ENCODE measurements around the gene C1orf198.

C1orf198 gene

GRCh38 chr1:230828421-230828820, 39.9 kb downstream of the C1orf198 start:
- DNase-seq: no peak

DNA sequence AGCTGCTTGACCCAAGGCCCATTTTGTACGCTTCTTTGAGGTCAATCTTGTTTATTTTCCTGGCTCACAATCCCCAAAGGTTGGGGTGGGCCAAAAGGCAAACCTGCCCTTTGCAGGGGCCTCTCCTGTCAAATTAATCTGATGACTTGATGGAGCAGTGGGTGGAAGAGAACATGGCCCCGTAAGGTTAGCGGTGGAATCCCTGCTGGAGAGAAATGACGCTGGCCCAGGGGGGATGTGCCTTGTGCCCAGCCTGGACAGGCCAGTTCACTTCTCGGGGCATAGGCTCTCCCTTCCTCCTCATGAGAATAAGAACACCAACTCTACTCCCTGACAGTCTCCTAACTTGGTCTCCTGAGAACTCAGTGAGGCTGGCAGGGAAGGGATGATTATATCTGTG, 40.5 kb downstream of the C1orf198 start:
- no peak for DNase-seq

DNA sequence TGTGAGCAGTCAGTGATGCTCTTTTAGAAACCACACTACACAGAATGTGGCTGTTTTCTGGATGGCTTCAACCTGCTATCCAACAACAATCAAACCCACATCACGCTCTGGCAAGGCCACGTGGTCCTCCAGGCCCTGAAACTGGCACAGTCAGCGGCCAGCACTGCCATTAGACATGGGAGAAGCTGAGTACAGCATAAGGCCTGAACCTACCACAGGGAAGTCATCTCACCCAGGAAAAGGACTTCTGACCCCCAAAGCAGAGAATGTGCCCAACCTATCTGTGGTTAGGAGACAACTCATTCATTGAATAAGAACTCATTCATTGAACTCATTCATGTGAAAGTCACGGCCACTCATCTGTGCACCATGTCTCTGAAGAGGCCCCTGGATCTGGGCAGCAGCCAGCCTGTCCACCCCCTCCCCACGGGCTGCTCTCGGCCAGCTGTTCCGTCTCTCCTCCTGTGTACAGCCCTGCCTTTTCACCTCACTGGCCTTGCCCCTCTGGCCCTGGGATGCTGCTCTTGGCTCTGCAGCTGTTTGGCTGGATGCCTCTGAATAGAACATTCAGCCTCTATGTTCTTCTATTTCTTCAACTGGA, 41.1 kb downstream of the C1orf198 start:
- DNase-seq: no peak

GRCh38 chr1:230826166-230826875, 42.0 kb downstream of the C1orf198 start:
- no peak for DNase-seq

DNA sequence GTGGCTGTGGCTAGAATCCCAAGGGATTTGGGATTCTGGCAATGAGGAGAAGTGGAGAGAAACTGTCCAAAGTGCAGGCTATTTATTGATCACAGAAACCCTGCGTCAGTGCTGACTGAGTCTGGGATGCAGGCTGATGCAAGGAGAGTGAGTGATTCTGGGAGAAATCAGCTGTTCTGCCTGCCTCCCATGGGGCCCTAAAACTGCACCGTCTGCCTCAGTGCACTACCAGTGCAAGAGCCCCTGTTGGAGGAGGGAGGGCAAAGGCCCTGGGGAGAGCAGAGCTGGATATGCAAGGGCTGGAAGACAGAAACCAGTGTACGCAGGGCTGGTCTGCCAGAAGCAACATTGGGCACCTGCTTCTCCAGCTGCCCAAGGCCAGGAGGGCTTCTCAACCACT, 42.6 kb downstream of the C1orf198 start:
- DNase-seq: no peak

- no peak for DNase-seq
Observed at GRCh38 chr1:230824919-230825721, 43.2 kb downstream of the C1orf198 start.

DNA sequence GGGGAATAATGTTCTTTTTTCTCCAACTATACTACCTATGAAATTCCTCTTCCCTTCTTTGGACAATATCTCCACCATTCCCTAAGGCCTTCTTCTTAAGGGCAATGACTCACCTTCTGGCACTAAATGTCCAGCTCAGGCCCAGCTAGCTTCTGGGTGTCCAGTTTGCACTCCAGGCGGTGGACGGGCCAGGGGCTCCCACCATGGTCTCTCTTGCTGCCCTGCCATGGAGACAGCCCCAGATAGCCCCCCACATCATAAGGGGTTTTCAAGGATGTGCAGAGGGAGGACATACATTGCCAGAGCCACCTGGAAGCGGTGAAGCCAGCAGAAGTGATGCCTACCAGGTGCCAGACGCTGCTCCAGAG, 43.8 kb downstream of the C1orf198 start:
- DNase-seq: no peak

GRCh38 chr1:230823931-230824381, 44.4 kb downstream of the C1orf198 start:
- DNase-seq: no peak

GRCh38 chr1:230823426-230823825, 44.9 kb downstream of the C1orf198 start:
- no peak for DNase-seq

DNA sequence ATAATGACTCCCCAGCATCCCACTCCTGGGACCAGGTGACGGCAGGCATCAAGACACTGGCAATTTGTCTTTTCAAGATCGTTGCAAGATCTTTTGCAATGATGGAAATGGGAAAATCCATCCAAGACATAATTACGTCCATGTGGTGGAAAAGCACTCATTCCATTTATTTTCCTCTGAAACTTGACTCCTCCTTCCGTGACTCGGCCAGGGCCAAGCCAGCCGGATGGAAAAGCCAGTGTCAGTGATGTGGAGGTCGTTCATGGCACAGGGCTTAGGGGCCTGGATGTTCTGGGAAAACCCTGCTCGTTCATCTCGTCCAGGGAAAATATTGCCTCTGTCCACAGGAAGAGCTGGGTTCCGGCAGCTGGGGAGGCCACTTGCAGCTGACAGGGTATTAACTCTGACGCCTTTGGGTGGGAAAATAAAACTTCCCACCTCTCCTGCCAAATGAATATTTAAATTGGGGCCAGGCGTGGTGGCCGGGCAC, 46.2 kb downstream of the C1orf198 start:
- DNase-seq: no peak

DNA sequence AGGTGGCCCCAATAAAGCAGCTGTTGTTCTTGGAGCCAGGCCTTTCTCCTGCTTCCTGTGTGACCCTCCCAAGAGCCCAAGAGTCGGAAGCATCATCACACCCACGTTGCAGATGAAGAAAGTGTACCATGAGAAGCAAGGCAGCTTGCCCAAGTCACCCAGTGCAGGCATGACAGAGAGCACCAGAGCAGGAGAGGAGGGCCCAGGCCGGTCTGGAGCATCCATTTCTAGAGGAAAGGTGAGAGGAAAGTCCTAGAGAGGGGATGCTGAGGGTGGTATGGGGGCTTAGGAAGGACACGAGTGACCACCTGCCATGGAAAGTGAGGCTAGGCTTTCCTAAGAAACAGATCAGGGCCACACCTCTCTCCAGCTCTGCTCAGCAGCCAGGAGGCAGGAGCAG, 47.0 kb downstream of the C1orf198 start:
- DNase-seq: no peak

GRCh38 chr1:230820568-230820967, 47.8 kb downstream of the C1orf198 start:
- DNase-seq: no peak

DNA sequence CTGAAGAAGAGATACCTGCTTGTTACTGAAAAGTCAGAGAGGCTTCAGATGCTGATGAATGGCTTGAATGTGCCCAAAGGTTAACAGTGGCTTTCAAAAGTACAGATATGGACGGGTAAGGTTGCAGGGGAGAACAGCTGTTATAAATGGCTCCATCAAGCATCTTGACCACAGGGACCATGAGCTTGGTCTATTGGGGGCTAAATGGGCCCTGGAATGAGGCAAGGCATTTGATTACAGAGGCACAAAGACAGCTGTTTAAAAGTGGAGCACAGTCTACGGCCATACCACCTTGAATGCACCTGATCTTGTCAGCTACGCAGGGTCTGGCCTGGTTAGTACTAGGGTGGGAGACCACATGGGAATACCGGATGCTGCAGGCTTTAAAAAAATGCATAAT, 48.3 kb downstream of the C1orf198 start:
- no peak for DNase-seq

GRCh38 chr1:230818901-230819300, 49.4 kb downstream of the C1orf198 start:
- DNase-seq: no peak

GRCh38 chr1:230818367-230818766, 50.0 kb downstream of the C1orf198 start:
- no peak for DNase-seq

DNA sequence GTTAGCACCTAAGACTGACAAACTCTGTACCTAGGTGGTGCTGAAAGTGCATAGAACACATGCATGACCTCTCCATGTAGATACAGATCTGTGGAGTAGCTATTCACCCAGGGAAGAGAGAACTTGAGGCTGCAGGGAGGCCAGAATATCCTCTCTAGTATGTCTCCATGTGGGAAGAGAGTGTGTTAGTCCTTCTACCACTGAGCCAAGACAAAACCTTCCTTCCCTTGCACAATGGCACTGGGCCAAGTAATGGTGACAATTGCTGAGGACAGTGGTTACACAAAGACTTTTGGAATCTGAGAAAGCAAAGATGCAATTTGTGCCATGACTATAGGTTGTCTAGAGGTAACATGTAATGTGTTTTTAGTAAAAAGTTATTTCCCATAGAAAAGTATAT, 52.3 kb downstream of the C1orf198 start:
- no peak for DNase-seq

DNA sequence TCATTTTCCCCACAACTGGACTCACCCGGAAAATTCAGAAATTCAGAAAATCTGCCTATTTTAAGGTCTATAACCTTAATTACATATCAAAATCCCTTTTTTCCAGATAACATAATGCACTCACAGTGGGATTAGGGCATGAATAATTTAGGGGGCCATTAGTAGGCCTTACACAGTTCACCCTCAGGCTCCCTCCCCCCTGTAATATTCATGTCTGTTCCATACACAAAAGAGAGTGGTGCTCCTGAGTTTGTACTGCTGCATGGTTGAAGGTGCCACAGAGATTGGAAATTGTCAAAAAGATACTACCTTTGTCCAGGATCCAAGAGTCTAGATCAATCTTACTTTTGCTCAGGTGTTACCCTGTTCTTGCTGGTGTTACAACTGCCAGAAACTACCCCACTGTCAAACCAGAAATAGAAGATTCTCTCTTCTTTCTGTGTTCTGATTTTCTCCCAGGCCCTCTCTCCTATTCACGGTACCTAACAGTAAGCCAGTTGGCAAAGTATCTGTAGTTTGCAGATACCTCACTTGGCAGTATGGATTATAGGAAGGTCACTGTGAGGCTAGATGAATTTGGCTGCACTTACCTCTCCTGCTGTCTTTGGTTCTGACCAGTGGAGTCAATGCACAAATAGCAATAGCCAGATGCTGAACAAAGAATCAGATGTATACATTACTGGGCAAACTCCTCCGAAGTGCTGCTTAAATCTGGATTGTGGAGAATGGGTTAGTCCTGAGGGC, 53.2 kb downstream of the C1orf198 start:
- no peak for DNase-seq

- no peak for DNase-seq
Observed at GRCh38 chr1:230812568-230812967, 55.8 kb downstream of the C1orf198 start.

DNA sequence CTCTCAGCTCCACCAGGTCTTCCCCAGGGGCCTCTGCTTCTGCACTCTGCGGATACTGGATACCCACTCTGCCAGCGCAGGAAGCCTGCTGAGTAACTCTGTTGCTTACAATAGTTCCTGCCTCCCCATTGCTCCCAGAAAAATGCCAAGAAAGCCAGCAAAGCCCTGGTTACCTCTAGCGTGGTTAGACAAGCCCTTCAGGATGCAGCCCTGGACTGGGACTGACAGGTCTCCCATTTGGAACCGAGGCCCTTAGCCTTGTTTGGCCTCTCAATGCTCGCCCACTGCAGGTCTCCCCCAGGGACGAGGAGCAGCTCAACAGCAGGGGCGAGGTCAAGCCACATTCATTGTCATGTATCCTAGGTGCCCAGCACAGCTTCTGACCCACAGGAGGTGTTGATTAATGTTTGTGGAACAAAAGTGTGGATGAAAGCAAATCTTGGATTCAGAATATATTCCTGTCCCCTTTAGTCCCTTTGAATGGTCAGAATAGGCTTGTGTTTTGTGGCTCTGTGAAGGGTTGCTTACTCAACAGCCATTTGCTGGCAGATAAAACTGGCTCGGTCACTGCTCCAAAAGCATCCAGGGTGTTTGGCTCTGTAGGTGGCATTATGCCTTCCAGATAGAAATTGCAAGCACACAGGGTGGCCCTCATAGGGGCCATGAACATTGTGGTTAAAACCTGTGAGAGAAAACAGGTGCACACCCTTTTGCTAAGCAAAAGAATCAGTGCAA, 58.9 kb downstream of the C1orf198 start:
- no peak for DNase-seq

- no peak for DNase-seq
Observed at GRCh38 chr1:230808281-230808872, 59.9 kb downstream of the C1orf198 start.

DNA sequence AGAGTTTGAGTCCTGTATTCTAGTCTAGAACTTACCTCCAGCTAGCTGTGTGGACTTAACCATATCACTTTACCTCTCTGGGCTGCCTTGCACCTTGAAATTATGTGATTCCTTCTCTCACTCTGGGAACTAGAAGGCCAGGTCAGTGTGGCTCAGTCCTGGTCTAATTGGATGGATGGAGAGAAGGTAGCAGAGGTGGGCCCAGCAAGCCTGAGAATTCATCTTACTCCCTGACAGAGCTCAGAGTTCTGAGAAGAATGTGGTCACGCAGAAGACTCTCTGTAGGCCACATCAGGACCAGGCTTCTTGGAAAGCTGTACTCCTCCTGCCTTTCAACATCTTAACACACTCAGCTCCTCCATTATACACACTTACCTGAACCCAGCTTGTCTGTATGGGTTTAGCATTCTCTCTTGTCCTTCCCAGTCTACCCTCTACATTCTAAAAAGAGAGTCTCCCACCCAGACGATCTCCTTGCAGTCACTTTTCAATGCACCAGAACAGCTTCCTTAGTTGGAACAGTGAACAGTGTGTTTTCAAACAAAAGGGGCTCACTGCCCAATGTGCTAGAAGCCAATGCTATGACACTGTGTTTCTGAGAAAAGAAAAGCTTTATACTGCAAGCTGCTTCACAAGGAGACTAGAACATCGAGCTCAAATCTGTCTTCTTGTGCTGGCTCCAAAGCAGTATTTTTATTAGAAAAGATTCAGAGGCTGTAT, 60.6 kb downstream of the C1orf198 start:
- DNase-seq: no peak

Data from CD4-positive, alpha-beta T cell treated with Interleukin-17A for 1 hour (primary cell).